HepG2 (cell line): ENCODE results near the gene JPH3. TPM values are rescaled to one million over a fixed set of nuclear protein-coding genes. Genes with fewer than 3 reads are reported as not detected.

Experiments used
- ARID4A ChIP-seq: sonication (generic); formaldehyde crosslinking; IDR thresholded peaks from 2 replicates; pipeline ENCODE4 v1.5.0; 2020; ENCODE audit warnings: mild to moderate bottlenecking, missing genetic modification reagents, borderline replicate concordance
- CEBPB ChIP-seq: IDR thresholded peaks from 2 replicates; pipeline ENCODE4 v1.6.1; 2011; ENCODE audit warnings: low read depth, low read length, improper control_type of control experiment, borderline replicate concordance
- KIAA2018 ChIP-seq: sonication (generic); formaldehyde crosslinking; IDR thresholded peaks from 2 replicates; pipeline ENCODE4 v1.5.0; 2020; ENCODE audit warnings: mild to moderate bottlenecking, missing genetic modification reagents, borderline replicate concordance
- SALL1 ChIP-seq: sonication (generic); formaldehyde crosslinking; IDR thresholded peaks from 2 replicates; pipeline ENCODE4 v1.8.0; 2022; ENCODE audit warnings: mild to moderate bottlenecking, missing genetic modification reagents
- TBL1XR1 ChIP-seq: fragments of 150-350 bp; IDR thresholded peaks from 2 replicates; pipeline ENCODE4 v1.6.1; 2014; ENCODE audit warnings: borderline replicate concordance, low read length; ENCODE audit not compliant: partially characterized antibody
- THYN1 ChIP-seq: sonication (generic); formaldehyde crosslinking; IDR thresholded peaks from 2 replicates; pipeline ENCODE4 v1.8.1; 2023; ENCODE audit warnings: low read depth, mild to moderate bottlenecking, moderate library complexity, missing genetic modification reagents, borderline replicate concordance
- YEATS2 ChIP-seq: sonication (generic); formaldehyde crosslinking; IDR thresholded peaks from 2 replicates; pipeline ENCODE4 v1.4.0; 2020; ENCODE audit warnings: missing genetic modification reagents, borderline replicate concordance
- ZBTB38 ChIP-seq: sonication (generic); formaldehyde crosslinking; IDR thresholded peaks from 2 replicates; pipeline ENCODE4 v1.5.1; 2020; ENCODE audit warnings: mild to moderate bottlenecking, missing genetic modification reagents
- ZBTB39 ChIP-seq: sonication (generic); formaldehyde crosslinking; IDR thresholded peaks from 2 replicates; pipeline ENCODE4 v1.5.0; 2020; ENCODE audit warnings: missing genetic modification reagents
- ZMYM4 ChIP-seq: sonication (generic); formaldehyde crosslinking; IDR thresholded peaks from 2 replicates; pipeline ENCODE4 v1.8.1; 2023; ENCODE audit warnings: mild to moderate bottlenecking, missing genetic modification reagents
- ZNF235 ChIP-seq: sonication (generic); formaldehyde crosslinking; IDR thresholded peaks from 2 replicates; pipeline ENCODE4 v1.8.1; 2023; ENCODE audit warnings: mild to moderate bottlenecking, missing genetic modification reagents, borderline replicate concordance
- ZNF616 ChIP-seq: sonication (generic); formaldehyde crosslinking; IDR thresholded peaks from 2 replicates; pipeline ENCODE4 v1.5.0; 2020; ENCODE audit warnings: low read depth, mild to moderate bottlenecking, missing genetic modification reagents
- polyA plus RNA-seq, 8 experiments: library from polyadenylated mRNA; depleted of rRNA in 3 of 8; stranded (reverse) in 7 of 8; unstranded in 1 of 8; fragments of >200 nt; fragmentation: Illumina TruSeq in 4 of 8; extraction: Trizol in 4 of 8; gene quantifications; 2 replicates each; pipeline versions ENCODE4 v1.2.1 to v1.2.3, GENCODE V29; 2011 to 2016; ENCODE audit warnings: low read depth in 4 of 8, missing spikeins in 1 of 8, mixed read lengths in 1 of 8; ENCODE audit not compliant: insufficient read depth in 1 of 8
- total RNA-seq, 5 experiments: library from RNA; depleted of rRNA; stranded (reverse); fragments of >200 nt; fragmentation: Illumina TruSeq; extraction: Trizol; gene quantifications; 2 replicates each; pipeline ENCODE4 v1.2.3, GENCODE V29; 2016; ENCODE audit warnings: low read depth in 1 of 5

Gene JPH3
- total and polyA plus RNA-seq, 2 of the 13 experiments (the other 11 are each of a cell fraction or from before 2014, with no cell fraction given): not detected

GRCh38 chr16:87636050-87636684, 33.9 kb downstream of the JPH3 start (continued):
- TF ChIP-seq ARID4A (CRISPR knock-in tag): peak; percentile 60
- TF ChIP-seq ZBTB39 (CRISPR knock-in tag): no peak
- TF ChIP-seq ZNF235: peak; percentile 17; the same call in 1 of the 2 replicates
- peak; percentile 85; the same call in 1 of the 2 replicates for TF ChIP-seq CEBPB
- TF ChIP-seq KIAA2018 (CRISPR knock-in tag): no peak
- TF ChIP-seq TBL1XR1: peak; percentile 23
- peak; percentile 28; the same call in 1 of the 2 replicates for TF ChIP-seq SALL1
- no peak for TF ChIP-seq ZNF616 (CRISPR knock-in tag)
- peak; percentile 46; the same call in 1 of the 2 replicates for TF ChIP-seq ZBTB38 (CRISPR knock-in tag)
- peak; percentile 23; the same call in 1 of the 2 replicates for TF ChIP-seq YEATS2 (CRISPR knock-in tag)
- TF ChIP-seq THYN1 (CRISPR knock-in tag): no peak
- peak; percentile 29; the same call in 1 of the 2 replicates for TF ChIP-seq ZMYM4
